ENCODE results near the gene STAG3.

DNA sequence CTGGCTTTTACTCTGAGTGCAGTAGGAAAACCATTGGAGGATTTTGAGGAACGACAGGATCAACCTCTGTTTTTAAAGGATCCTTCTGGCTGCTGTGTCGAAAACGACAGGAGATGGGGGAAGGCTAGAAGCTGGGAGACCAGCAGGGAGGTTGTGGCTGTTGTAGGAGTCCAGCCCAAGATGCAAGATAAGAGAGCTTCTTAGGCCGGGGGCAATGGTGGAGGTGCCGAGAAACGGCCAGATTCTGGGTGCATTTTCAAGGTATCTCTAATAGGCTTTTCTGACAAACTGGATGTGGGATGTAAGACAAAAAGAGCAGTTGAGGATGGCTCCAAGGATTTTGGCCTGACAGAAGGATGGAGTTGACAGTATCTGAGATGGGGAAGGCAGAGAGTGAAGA lies 31.8 kb downstream of the STAG3 start:
- TF ChIP-seq, protein P1, sequence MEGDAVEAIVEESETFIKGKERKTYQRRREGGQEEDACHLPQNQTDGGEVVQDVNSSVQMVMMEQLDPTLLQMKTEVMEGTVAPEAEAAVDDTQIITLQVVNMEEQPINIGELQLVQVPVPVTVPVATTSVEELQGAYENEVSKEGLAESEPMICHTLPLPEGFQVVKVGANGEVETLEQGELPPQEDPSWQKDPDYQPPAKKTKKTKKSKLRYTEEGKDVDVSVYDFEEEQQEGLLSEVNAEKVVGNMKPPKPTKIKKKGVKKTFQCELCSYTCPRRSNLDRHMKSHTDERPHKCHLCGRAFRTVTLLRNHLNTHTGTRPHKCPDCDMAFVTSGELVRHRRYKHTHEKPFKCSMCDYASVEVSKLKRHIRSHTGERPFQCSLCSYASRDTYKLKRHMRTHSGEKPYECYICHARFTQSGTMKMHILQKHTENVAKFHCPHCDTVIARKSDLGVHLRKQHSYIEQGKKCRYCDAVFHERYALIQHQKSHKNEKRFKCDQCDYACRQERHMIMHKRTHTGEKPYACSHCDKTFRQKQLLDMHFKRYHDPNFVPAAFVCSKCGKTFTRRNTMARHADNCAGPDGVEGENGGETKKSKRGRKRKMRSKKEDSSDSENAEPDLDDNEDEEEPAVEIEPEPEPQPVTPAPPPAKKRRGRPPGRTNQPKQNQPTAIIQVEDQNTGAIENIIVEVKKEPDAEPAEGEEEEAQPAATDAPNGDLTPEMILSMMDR (IDR thresholded peaks at IDR 0.05; ENCODE audit: low read depth, low read length, poor library complexity, severe bottlenecking): no peak
- no peak for TF ChIP-seq EZH2phosphoT487 (IDR thresholded peaks at IDR 0.05; ENCODE audit: borderline replicate concordance, low read length)

Measured in DOHH2 (cell line).